Body of pancreas (tissue), 4 donors: Measurements from ENCODE around the gene GPC1.

Source experiments
- CTCF ChIP-seq, 7 experiments: fragments of 450-650 bp in 4 of 7; fragments of 200-600 bp in 3 of 7; sonication (generic) in 3 of 7; IDR thresholded peaks; one replicate each; pipeline ENCODE4 v1.5.1; 2016 to 2019; ENCODE audit warnings: antibody characterized with exemption in 7 of 7
- POLR2A ChIP-seq, 3 donors: fragments of 450-650 bp; IDR thresholded peaks; one replicate each; pipeline ENCODE4 v1.6.1; 2016; ENCODE audit warnings: antibody characterized with exemption in 3 of 3, mild to moderate bottlenecking in 2 of 3

- TF ChIP-seq CTCF (IDR thresholded peaks at IDR 0.05), result no peak
- no peak for TF ChIP-seq POLR2A (IDR thresholded peaks at IDR 0.05)
Measured at GRCh38 chr2:240429872-240430491, 5.5 kb upstream of the GPC1 start.
